RWPE2 (cell line): Measurements from ENCODE around the gene OR8G5.
"Not testable (repeated sequence)": the region's sequence is repeated elsewhere in the genome, so short reads cannot be mapped to it uniquely, and the experiment has no call there.

Experiments used
- ATAC-seq: fragments of 200-7000 bp; cut with Tn5 transposase; 3 replicates; pipeline ENCODE4 v1.9.1; 2021; ENCODE audit warnings: low read depth
- DNase-seq: peaks from one replicate; pipeline ENCODE4 v3.0.0-alpha.2; 2020; ENCODE audit warnings: low spot score
- H3K27ac ChIP-seq: fragments of 450-650 bp; 2 replicates; pipeline ENCODE4 v1.5.1; 2017; ENCODE audit warnings: mild to moderate bottlenecking; ENCODE audit not compliant: poor library complexity, severe bottlenecking
- H3K27me3 ChIP-seq: fragments of 250-450 bp; sonication (Bioruptor Pico); 2 replicates; pipeline ENCODE4 v1.5.1; 2021; ENCODE audit warnings: mild to moderate bottlenecking, moderate library complexity; ENCODE audit not compliant: insufficient read depth, poor library complexity, severe bottlenecking
- H3K36me3 ChIP-seq: fragments of 250-450 bp; sonication (Bioruptor Pico); 2 replicates; pipeline ENCODE4 v1.5.1; 2020; ENCODE audit warnings: low read depth, mild to moderate bottlenecking, moderate library complexity
- H3K4me1 ChIP-seq: fragments of 250-450 bp; sonication (Bioruptor Pico); 2 replicates; pipeline ENCODE4 v1.5.1; 2021; ENCODE audit warnings: mild to moderate bottlenecking, moderate library complexity; ENCODE audit not compliant: insufficient read depth, poor library complexity, severe bottlenecking
- H3K4me3 ChIP-seq: fragments of 250-450 bp; sonication (Bioruptor Pico); 2 replicates; pipeline ENCODE4 v1.5.1; 2021; ENCODE audit warnings: mild to moderate bottlenecking, moderate library complexity; ENCODE audit not compliant: severe bottlenecking
- H3K9me3 ChIP-seq: fragments of 250-450 bp; sonication (Bioruptor Pico); 2 replicates; pipeline ENCODE4 v1.5.1; 2021; ENCODE audit warnings: mild to moderate bottlenecking, moderate library complexity; ENCODE audit not compliant: severe bottlenecking
- TF ChIP-seq, protein P1 (sequence below): fragments of 450-650 bp; IDR thresholded peaks from one replicate; pipeline ENCODE4 v1.5.1; 2017; ENCODE audit warnings: mild to moderate bottlenecking, moderate library complexity; ENCODE audit not compliant: poor library complexity, severe bottlenecking

OR8G5 gene

DNA sequence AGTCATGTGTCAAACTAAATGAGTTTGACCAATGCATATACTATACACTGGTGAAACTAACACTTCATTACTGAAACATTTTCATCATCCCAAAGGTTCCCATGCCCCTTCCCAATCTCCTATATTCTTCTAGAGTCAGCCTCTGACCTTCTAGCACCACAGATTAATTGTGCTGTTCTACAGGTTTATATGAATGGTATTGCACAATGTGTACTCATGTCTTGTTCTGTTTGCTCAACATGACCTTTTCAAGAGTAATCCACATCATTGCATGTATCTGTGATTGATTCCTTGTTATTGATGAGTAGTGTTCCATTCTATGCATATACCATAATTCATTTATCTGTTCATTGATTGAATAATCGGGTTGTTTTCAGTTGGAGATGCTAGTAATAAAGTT lies 22.8 kb upstream of the OR8G5 start:
- DNase-seq (no peak), ATAC-seq (no peak)
- Histone ChIP-seq H3K36me3 (no peaks in the 10 kb centered on the region), H3K27ac (no peak overlapping the region), H3K4me1 (no peaks in the 10 kb centered on the region), H3K27me3 (no peaks in the 10 kb centered on the region), H3K9me3 (no peaks in the 10 kb centered on the region), H3K4me3 (no peak overlapping the region)
- TF ChIP-seq, protein P1, sequence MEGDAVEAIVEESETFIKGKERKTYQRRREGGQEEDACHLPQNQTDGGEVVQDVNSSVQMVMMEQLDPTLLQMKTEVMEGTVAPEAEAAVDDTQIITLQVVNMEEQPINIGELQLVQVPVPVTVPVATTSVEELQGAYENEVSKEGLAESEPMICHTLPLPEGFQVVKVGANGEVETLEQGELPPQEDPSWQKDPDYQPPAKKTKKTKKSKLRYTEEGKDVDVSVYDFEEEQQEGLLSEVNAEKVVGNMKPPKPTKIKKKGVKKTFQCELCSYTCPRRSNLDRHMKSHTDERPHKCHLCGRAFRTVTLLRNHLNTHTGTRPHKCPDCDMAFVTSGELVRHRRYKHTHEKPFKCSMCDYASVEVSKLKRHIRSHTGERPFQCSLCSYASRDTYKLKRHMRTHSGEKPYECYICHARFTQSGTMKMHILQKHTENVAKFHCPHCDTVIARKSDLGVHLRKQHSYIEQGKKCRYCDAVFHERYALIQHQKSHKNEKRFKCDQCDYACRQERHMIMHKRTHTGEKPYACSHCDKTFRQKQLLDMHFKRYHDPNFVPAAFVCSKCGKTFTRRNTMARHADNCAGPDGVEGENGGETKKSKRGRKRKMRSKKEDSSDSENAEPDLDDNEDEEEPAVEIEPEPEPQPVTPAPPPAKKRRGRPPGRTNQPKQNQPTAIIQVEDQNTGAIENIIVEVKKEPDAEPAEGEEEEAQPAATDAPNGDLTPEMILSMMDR, result no peak

DNA sequence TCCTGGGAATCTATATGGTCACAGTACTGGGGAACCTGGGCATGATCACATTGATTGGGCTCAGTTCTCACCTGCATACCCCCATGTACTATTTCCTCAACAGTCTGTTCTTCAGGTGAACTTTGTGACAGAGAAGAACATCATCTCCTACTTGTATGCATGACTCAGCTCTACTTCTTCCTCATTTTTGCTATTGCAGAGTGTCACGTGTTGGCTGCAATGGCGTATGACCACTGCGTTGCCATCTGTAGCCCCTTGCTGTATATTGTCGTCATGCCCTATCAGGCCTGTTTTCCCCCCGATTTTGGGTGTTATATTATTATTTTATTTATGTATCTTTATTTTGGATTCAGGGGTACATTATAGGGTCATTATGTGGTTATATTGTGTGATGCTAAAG lies 17.7 kb upstream of the OR8G5 start:
- Histone ChIP-seq H3K9me3 (no peaks in the 10 kb centered on the region), H3K4me1 (no peaks in the 10 kb centered on the region), H3K27ac (no peak overlapping the region), H3K36me3 (no peaks in the 10 kb centered on the region), H3K27me3 (peaks cover 9% of the 10 kb centered on the region), H3K4me3 (no peak overlapping the region)
- TF ChIP-seq, protein P1, result no peak
- DNase-seq (no peak), ATAC-seq (no peak)

DNA sequence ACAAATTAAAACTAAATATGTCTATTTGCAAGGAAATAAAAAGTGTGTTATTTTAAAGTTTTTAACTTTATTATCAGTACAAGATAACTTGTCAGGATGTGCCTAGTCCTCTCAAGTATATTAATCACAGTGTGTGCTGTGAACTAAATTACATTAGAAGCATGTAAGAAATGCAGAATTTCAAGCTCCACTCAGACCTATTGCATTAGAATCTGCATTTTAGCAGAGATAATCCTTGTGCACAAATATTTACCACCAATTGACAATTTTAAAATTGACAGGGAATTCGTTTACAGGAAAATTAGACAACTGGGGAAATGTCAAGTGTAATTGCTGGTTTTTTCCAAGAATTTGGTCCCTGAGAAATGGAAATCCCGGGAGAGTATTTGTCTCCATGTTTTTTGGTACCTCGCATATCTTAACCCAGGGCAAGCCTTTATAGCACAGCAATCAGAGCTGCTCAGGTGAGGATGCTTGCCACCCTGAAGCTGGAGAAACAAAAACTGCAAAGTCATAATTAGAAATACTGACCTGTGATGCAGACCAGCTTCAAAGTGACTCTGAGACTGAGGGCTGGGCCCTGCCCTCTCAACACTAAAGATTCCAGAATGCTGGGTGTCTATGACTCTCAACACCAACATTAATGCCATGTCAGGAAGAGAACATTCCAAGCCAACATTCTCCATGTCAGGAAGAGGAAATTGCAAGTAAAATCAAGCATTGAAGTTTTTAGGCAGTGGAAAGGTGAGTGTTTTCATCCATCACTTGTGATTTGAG lies 15.4 kb upstream of the OR8G5 start, which contains the start of gene OR8G1:
OR8G1 (plus strand) TSS at position 475 of the 777 bp plus-strand sequence. CDS start 8,581 bp downstream, outside the sequence.
- no peak within 1 kb of the TSS for H3K4me3 ChIP-seq
- TF ChIP-seq, protein P1, result no peak
- DNase-seq (no peak), ATAC-seq (no peak)
- no peaks in the 10 kb centered on the region for H3K36me3 ChIP-seq
- H3K27ac ChIP-seq, result no peak within 1 kb of the TSS
- peaks cover 11% of the 10 kb centered on the region for H3K27me3 ChIP-seq
- no peaks in the 10 kb centered on the region for H3K9me3 ChIP-seq
- no peaks in the 10 kb centered on the region for H3K4me1 ChIP-seq

DNA sequence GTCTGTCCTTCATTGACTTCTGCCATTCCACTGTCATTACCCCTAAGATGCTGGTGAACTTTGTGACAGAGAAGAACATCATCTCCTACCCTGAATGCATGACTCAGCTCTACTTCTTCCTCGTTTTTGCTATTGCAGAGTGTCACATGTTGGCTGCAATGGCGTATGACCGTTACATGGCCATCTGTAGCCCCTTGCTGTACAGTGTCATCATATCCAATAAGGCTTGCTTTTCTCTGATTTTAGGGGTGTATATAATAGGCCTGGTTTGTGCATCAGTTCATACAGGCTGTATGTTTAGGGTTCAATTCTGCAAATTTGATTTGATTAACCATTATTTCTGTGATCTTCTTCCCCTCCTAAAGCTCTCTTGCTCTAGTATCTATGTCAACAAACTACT lies 6.3 kb upstream of the OR8G5 start:
- H3K4me1 ChIP-seq, DNase-seq, H3K27ac ChIP-seq, H3K36me3 ChIP-seq, ATAC-seq, H3K4me3 ChIP-seq, H3K9me3 ChIP-seq: not testable (repeated sequence)
- H3K27me3 ChIP-seq, result peaks cover 10% of the 10 kb centered on the region

DNA sequence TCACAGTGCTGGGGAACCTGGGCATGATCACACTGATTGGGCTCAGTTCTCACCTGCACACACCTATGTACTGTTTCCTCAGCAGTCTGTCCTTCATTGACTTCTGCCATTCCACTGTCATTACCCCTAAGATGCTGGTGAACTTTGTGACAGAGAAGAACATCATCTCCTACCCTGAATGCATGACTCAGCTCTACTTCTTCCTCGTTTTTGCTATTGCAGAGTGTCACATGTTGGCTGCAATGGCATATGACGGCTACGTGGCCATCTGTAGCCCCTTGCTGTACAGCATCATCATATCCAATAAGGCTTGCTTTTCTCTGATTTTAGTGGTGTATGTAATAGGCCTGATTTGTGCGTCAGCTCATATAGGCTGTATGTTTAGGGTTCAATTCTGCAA lies 8.9 kb downstream of the OR8G5 start:
- H3K4me1 ChIP-seq, H3K4me3 ChIP-seq, H3K9me3 ChIP-seq, H3K36me3 ChIP-seq, H3K27ac ChIP-seq, ATAC-seq, DNase-seq: not testable (repeated sequence)
- peaks cover 14% of the 10 kb centered on the region for H3K27me3 ChIP-seq

DNA sequence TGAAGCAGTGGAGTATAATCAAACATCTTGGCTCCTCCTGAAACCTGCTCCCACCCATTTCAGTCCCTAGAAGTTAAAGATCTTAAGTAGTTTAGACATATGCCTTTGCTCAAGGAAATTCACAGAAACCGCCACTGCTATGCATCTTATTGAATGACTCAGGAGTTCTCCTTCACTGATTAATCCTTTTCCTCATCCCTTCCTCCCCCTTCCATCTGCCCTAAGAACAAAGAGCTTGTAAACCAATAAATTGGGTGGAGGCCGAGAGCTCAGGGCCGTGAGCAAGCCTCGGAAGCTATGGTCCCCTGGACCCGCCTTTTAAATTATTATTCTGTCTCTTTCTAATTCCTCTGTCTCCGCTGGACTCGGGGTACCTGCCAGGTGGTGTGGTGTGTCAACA lies 14.7 kb downstream of the OR8G5 start:
- not testable (repeated sequence) for H3K4me3 ChIP-seq, DNase-seq, H3K27ac ChIP-seq, H3K9me3 ChIP-seq, H3K4me1 ChIP-seq, ATAC-seq, H3K36me3 ChIP-seq, H3K27me3 ChIP-seq
